HL-60 (cell line): ENCODE measurements around the gene SETBP1.
A peak's percentile ranks its signal among the peaks of the same experiment; 100 is the strongest.

Experiments
- DNase-seq, 2 experiments: peaks; one replicate each; pipeline ENCODE4 v3.0.0-alpha.2; 2010 to 2020; ENCODE audit warnings: low read depth in 1 of 2, low spot score in 1 of 2
- H3K27ac ChIP-seq: fragments of 250-450 bp; sonication (Bioruptor Pico); replicated peaks from 2 replicates; pipeline ENCODE4 v1.5.1; 2020; ENCODE audit warnings: mild to moderate bottlenecking, moderate library complexity
- H3K27me3 ChIP-seq: fragments of 250-450 bp; sonication (Bioruptor Pico); 2 replicates; pipeline ENCODE4 v1.5.1; 2021; ENCODE audit warnings: mild to moderate bottlenecking, moderate library complexity; ENCODE audit not compliant: insufficient read depth, poor library complexity, severe bottlenecking
- H3K4me3 ChIP-seq: replicated peaks from 2 replicates; pipeline ENCODE4 v1.5.1; 2011; ENCODE audit warnings: mild to moderate bottlenecking, control low read depth, low read length; ENCODE audit not compliant: insufficient read depth
- GABPA ChIP-seq: IDR thresholded peaks from 2 replicates; pipeline ENCODE4 v1.6.1; 2012; ENCODE audit warnings: low read depth
- POLR2AphosphoS5 ChIP-seq: IDR thresholded peaks from 2 replicates; pipeline ENCODE4 v1.6.1; 2012; ENCODE audit warnings: low read depth
- SPI1 ChIP-seq: IDR thresholded peaks from 2 replicates; pipeline ENCODE4 v1.6.1; 2012; ENCODE audit warnings: low read depth, mild to moderate bottlenecking, borderline replicate concordance
- TF ChIP-seq, protein P1 (sequence below): IDR thresholded peaks from 2 replicates; pipeline ENCODE4 v1.6.1; 2012; ENCODE audit warnings: low read depth; ENCODE audit not compliant: insufficient replicate concordance
- TF ChIP-seq, protein P2 (sequence below): IDR thresholded peaks from one replicate; pipeline ENCODE4 v1.5.1; 2011; ENCODE audit warnings: low read length, control low read depth, inconsistent platforms; ENCODE audit not compliant: insufficient read depth

Gene SETBP1

DNA sequence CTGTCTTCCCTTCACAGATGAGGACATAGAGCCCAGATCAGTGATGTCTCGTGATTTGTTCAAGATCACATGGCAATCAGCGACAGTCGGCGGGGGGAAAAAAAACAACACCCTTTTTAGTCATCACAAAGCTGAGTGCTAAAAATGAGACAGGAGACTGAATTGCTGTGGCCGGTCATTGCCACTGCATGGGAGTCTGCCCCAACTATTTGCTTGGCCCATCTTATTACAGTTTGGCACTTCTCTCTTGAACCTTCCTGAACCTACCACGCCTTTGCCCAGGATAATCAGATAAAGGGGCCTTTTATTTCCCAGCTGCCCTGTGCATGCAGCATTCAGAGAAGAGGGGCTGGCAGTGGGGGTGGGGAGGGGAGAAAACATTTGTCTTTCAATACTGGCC lies 42.7 kb downstream of the SETBP1 start:
- no peak overlapping the region for H3K27ac ChIP-seq
- no peak for TF ChIP-seq GABPA
- TF ChIP-seq POLR2AphosphoS5, result no peak
- TF ChIP-seq SPI1, result no peak
- TF ChIP-seq, protein P1, sequence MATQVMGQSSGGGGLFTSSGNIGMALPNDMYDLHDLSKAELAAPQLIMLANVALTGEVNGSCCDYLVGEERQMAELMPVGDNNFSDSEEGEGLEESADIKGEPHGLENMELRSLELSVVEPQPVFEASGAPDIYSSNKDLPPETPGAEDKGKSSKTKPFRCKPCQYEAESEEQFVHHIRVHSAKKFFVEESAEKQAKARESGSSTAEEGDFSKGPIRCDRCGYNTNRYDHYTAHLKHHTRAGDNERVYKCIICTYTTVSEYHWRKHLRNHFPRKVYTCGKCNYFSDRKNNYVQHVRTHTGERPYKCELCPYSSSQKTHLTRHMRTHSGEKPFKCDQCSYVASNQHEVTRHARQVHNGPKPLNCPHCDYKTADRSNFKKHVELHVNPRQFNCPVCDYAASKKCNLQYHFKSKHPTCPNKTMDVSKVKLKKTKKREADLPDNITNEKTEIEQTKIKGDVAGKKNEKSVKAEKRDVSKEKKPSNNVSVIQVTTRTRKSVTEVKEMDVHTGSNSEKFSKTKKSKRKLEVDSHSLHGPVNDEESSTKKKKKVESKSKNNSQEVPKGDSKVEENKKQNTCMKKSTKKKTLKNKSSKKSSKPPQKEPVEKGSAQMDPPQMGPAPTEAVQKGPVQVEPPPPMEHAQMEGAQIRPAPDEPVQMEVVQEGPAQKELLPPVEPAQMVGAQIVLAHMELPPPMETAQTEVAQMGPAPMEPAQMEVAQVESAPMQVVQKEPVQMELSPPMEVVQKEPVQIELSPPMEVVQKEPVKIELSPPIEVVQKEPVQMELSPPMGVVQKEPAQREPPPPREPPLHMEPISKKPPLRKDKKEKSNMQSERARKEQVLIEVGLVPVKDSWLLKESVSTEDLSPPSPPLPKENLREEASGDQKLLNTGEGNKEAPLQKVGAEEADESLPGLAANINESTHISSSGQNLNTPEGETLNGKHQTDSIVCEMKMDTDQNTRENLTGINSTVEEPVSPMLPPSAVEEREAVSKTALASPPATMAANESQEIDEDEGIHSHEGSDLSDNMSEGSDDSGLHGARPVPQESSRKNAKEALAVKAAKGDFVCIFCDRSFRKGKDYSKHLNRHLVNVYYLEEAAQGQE, result no peak
- TF ChIP-seq, protein P2, sequence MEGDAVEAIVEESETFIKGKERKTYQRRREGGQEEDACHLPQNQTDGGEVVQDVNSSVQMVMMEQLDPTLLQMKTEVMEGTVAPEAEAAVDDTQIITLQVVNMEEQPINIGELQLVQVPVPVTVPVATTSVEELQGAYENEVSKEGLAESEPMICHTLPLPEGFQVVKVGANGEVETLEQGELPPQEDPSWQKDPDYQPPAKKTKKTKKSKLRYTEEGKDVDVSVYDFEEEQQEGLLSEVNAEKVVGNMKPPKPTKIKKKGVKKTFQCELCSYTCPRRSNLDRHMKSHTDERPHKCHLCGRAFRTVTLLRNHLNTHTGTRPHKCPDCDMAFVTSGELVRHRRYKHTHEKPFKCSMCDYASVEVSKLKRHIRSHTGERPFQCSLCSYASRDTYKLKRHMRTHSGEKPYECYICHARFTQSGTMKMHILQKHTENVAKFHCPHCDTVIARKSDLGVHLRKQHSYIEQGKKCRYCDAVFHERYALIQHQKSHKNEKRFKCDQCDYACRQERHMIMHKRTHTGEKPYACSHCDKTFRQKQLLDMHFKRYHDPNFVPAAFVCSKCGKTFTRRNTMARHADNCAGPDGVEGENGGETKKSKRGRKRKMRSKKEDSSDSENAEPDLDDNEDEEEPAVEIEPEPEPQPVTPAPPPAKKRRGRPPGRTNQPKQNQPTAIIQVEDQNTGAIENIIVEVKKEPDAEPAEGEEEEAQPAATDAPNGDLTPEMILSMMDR, result no peak
- H3K4me3 ChIP-seq, result no peak overlapping the region
- peaks cover 36% of the 10 kb centered on the region for H3K27me3 ChIP-seq
- no peak for DNase-seq

GRCh38 chr18:44724105-44724778 lies 43.6 kb downstream of the SETBP1 start:
- TF ChIP-seq POLR2AphosphoS5 (no peak), GABPA (no peak), SPI1 (no peak)
- TF ChIP-seq, protein P2, result no peak
- TF ChIP-seq, protein P1, result no peak
- Histone ChIP-seq H3K27me3 (peaks cover 42% of the 10 kb centered on the region), H3K27ac (no peak overlapping the region), H3K4me3 (no peak overlapping the region)
- DNase-seq, result no peak

DNA sequence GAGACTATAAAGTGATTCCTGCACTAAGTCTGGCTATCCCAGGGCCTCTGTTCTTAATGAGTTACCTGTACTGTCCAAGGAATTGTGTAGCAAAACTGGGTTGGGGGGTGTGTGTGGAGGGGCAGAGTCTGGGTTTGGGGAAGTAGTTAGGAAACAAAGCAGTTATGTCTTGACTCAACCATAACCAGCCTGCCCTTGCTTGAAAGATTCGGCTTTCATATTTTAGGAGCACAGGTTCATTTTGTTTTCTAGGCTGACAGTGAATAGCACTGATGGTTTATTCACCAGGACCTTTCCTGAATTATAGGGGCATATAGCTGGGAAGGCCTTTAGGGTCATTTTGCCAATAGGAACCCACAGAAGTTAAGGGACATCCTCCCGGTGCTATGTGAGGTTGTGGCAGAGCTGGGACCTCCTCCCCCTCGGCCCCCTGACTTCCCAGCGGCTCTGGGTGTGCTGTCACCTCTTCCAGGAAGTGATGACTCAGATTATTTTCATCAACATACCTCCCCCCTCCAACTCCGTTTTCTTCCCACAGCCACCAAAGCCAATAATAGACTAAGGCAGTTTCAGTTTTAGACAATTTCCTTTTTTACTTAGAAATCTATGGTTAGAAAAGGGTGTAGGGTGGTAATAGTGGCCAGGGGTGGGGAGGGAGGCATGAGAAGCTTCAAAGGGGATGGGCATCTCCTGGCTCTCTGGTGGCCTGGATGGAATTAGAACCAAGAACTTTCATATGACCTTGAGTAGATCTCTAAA lies 44.8 kb downstream of the SETBP1 start:
- TF ChIP-seq, protein P1, result no peak
- TF ChIP-seq SPI1 (no peak), GABPA (no peak), POLR2AphosphoS5 (no peak)
- TF ChIP-seq, protein P2, result no peak
- Histone ChIP-seq H3K27ac (no peak overlapping the region), H3K4me3 (no peak overlapping the region), H3K27me3 (peaks cover 46% of the 10 kb centered on the region)
- peak in 1 of 2 experiments; percentile 17 for DNase-seq
